ENCODE measurements around the gene GGT6. TPM values are rescaled to one million over a fixed set of nuclear protein-coding genes. Genes with fewer than 3 reads are reported as not detected.

GGT6 gene
- total RNA-seq, 4 donors from 2014 or later = 64.6 to 187 (median 134) TPM

DNA sequence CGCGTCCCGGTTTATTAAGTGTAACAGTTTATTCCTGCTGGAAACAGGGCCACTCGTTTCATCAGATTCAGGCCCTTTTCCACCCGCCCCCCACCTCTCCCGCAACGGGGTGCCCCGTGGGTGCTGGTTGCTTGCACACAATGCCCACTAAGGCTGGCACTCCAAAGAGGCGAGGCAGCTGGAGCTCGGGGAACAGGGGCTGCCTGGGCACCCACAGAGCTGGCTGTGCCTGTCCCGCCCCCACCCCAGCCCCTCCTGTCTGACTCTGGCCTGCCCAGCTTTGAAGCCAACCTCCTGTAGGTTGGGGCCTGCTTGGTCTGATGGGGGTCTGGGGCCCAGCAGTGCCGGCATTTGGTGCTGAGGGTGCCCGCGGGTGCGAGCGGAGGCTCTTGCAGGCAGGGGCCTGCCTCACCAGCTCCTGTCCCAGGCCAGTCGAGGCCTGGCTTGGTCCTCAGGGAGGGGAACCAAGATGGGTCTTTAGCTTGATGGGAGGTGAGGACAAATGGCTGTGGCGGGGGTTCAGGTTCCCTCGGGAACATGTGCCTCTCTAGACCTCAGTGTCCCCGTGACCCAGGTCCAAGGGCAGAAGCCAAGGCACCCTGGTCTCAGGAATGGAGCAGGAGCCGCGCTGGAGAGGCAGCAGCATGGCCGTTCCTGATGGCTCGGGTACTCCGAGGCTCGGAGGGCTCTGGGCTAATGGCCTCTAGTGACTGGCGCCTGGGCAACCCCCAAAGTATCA is 25.3 kb downstream of the GGT6 start:
- no peak for TF ChIP-seq POLR2AphosphoS5 (IDR thresholded peaks at IDR 0.05)
- TF ChIP-seq EP300 (IDR thresholded peaks at IDR 0.05) = no peak
- TF ChIP-seq POLR2A (IDR thresholded peaks at IDR 0.05) = no peak
- TF ChIP-seq, protein P1, sequence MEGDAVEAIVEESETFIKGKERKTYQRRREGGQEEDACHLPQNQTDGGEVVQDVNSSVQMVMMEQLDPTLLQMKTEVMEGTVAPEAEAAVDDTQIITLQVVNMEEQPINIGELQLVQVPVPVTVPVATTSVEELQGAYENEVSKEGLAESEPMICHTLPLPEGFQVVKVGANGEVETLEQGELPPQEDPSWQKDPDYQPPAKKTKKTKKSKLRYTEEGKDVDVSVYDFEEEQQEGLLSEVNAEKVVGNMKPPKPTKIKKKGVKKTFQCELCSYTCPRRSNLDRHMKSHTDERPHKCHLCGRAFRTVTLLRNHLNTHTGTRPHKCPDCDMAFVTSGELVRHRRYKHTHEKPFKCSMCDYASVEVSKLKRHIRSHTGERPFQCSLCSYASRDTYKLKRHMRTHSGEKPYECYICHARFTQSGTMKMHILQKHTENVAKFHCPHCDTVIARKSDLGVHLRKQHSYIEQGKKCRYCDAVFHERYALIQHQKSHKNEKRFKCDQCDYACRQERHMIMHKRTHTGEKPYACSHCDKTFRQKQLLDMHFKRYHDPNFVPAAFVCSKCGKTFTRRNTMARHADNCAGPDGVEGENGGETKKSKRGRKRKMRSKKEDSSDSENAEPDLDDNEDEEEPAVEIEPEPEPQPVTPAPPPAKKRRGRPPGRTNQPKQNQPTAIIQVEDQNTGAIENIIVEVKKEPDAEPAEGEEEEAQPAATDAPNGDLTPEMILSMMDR (IDR thresholded peaks at IDR 0.05) = no peak
- Histone ChIP-seq H3K27ac (peak overlapping the region; percentile 70), H3K27me3 (no peaks in the 10 kb centered on the region), H3K9me3 (no peaks in the 10 kb centered on the region), H3K4me1 (peaks cover 61% of the 10 kb centered on the region), H3K4me3 (no peak overlapping the region), H3K36me3 (peaks cover 24% of the 10 kb centered on the region)
- WGBS = 73% methylated on average over 13 of the region's 27 CpGs
- DNase-seq (ENCODE audit: low spot score in 2 of 2) = no peak

DNA sequence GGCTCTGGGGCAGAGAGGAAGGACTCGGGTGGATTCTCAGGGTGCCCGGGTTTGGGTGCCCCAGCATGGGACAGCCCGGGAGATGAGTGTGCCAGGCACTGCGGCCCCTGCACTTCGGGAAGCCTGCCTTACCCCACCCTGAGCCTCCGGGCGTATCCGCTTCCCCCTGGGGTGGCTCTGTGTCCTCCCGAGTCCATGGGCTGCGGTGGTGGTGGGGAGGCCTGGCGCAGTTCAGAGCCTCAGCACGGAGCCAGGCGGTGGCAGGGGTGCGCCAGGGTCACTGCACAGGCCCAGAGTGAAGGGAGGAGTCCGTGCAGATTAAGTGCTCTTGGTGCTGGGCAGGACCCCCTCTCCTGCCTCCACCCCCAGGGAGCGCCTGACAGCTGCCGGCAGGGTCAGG is 25.9 kb downstream of the GGT6 start:
- no peaks in the 10 kb centered on the region for H3K27me3 ChIP-seq
- TF ChIP-seq, protein P1 (IDR thresholded peaks at IDR 0.05) = no peak
- no peak for TF ChIP-seq EP300 (IDR thresholded peaks at IDR 0.05)
- TF ChIP-seq POLR2AphosphoS5 (IDR thresholded peaks at IDR 0.05) = no peak
- no peak for TF ChIP-seq POLR2A (IDR thresholded peaks at IDR 0.05)
- H3K4me3 ChIP-seq = no peak overlapping the region
- peaks cover 18% of the 10 kb centered on the region for H3K36me3 ChIP-seq
- peak overlapping the region; percentile 70 for H3K27ac ChIP-seq
- DNase-seq (ENCODE audit: low spot score in 2 of 2) = no peak
- peaks cover 61% of the 10 kb centered on the region for H3K4me1 ChIP-seq
- WGBS = 83% methylated on average over 3 of the region's 17 CpGs
- no peaks in the 10 kb centered on the region for H3K9me3 ChIP-seq

DNA sequence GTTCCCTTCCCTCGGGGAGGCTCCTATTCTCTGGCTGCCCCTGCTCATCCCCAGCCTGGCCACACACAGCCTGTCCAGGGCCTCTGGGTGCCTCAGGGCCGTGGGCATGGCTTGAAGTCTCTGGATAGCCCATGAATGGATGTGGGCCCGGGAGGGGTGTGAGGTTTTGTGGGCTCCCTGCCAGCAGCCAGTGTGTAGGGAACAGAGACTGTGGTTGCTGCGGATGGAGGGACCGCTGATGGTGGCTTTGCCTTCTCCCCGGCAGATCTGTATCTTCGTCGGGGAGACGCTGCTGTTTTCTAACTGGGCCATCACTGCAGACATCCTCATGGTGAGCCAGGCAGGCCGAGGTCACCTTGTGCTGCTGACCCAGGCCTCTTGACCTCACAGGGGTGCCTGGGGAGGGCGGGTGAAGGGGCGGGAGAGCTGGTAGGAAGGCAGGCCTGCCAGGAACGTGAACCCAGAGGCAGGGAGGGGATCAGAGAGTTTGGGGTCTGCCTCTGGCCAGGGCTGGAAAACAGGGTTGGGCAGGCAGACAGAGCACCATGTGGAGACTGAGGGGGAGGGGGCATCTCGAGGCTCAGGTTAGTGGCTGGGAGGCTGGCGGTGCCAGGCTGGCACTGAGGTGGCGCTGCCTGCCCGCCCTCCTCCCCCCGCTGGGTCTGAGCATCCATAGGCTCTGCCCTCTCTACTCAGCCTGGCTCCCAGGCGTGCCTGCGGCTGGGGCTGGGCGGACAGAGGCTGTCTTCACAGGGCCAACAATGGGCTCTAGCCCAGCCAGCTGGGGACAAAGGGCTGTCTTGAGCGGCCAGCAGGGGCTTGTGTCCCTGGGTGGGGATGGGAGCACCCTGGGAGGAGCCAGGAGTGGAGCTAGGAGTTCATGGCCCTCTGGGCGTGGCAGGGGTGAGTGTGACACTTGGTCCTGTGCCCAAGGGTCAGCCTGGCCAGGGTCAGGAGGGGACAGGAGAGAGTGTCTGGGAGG is 26.6 kb downstream of the GGT6 start:
- no peaks in the 10 kb centered on the region for H3K27me3 ChIP-seq
- no peak for DNase-seq (ENCODE audit: low spot score in 2 of 2)
- H3K4me1 ChIP-seq = peaks cover 61% of the 10 kb centered on the region
- TF ChIP-seq EP300 (IDR thresholded peaks at IDR 0.05) (no peak), POLR2AphosphoS5 (IDR thresholded peaks at IDR 0.05) (no peak), POLR2A (IDR thresholded peaks at IDR 0.05) (no peak)
- TF ChIP-seq, protein P1 (IDR thresholded peaks at IDR 0.05) = no peak
- no peaks in the 10 kb centered on the region for H3K9me3 ChIP-seq
- peak overlapping the region; percentile 70 for H3K27ac ChIP-seq
- 44% methylated on average over 5 of the region's 23 CpGs for WGBS
- H3K4me3 ChIP-seq = no peak overlapping the region
- peaks cover 11% of the 10 kb centered on the region for H3K36me3 ChIP-seq

DNA sequence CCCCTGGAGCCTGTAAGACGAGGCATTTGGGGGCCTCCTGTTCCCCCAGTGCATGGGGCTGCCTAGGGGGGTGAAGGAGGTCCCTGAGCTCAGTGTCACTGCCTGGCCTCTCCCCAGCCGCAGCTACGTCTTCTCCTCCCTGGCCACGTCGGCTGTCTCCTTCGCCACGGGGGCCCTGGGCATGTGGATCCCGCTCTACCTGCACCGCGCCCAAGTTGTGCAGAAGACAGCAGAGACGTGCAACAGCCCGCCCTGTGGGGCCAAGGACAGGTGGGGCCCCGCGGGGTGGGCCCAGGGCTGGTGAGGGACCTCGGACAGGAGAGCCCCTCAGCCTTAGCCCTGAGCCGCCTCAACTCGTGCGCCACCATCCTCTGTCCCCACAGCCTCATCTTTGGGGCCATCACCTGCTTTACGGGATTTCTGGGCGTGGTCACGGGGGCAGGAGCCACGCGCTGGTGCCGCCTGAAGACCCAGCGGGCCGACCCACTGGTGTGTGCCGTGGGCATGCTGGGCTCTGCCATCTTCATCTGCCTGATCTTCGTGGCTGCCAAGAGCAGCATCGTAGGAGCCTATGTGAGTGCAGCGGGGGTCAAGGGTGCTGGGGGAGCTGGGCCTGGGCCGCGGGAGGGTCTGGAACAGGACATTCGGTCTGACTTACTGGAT is 27.4 kb downstream of the GGT6 start:
- Histone ChIP-seq H3K27me3 (no peaks in the 10 kb centered on the region), H3K36me3 (peaks cover 3% of the 10 kb centered on the region), H3K27ac (no peak overlapping the region), H3K9me3 (no peaks in the 10 kb centered on the region), H3K4me3 (no peak overlapping the region), H3K4me1 (peaks cover 55% of the 10 kb centered on the region)
- DNase-seq (ENCODE audit: low spot score in 2 of 2) = no peak
- WGBS = 94% methylated on average over 11 of the region's 33 CpGs
- TF ChIP-seq, protein P1 (IDR thresholded peaks at IDR 0.05) = no peak
- TF ChIP-seq EP300 (IDR thresholded peaks at IDR 0.05) (no peak), POLR2A (IDR thresholded peaks at IDR 0.05) (no peak), POLR2AphosphoS5 (IDR thresholded peaks at IDR 0.05) (no peak)
